B cell (primary cell): Measurements from ENCODE around the gene ESR2. TPM values are rescaled to one million over a fixed set of nuclear protein-coding genes. Genes with fewer than 3 reads are reported as not detected.

Source experiments
- ATAC-seq: fragments of 200-7000 bp; cut with Tn5 transposase; one replicate; pipeline ENCODE4 v1.10.0; 2021; ENCODE audit warnings: low read depth, mild to moderate bottlenecking, moderate number of reproducible peaks, moderate library complexity
- CTCF ChIA-PET: fragments of 350-600 bp; sonication (Branson Sonifier 250); formaldehyde crosslinking; loops from one replicate; lab custom pipeline; 2021; ENCODE audit warnings: antibody characterized with exemption, inconsistent platforms; lab: Charles Lee
- POLR2A ChIA-PET: fragments of 350-600 bp; sonication (Branson Sonifier 250); formaldehyde crosslinking; loops from one replicate; lab custom pipeline; 2021; ENCODE audit warnings: antibody characterized with exemption; lab: Charles Lee
- DNase-seq: peaks from one replicate; pipeline ENCODE4 v3.0.0; 2013
- H2AFZ ChIP-seq: 2 replicates; pipeline ENCODE4 v1.6.1; 2012; ENCODE audit warnings: mild to moderate bottlenecking, low read depth, low read length; ENCODE audit not compliant: insufficient read depth, poor library complexity, severe bottlenecking
- H3K27ac ChIP-seq, 2 donors: 1 replicate in 1 of 2; 2 replicates in 1 of 2; pipeline ENCODE4 v1.5.1; 2012 to 2013; ENCODE audit warnings: low read length in 2 of 2, mild to moderate bottlenecking in 2 of 2, moderate library complexity in 1 of 2
- H3K27me3 ChIP-seq, 4 experiments: fragments of 200-600 bp in 1 of 4; sonication (generic) in 1 of 4; replicated peaks in 1 of 4; 1 replicate in 2 of 4; 2 replicates in 2 of 4; pipeline versions ENCODE4 v1.6.1 to v1.7.0; 2013 to 2016; ENCODE audit warnings: low read length in 3 of 4, mild to moderate bottlenecking in 2 of 4, mixed read lengths in 1 of 4, moderate library complexity in 1 of 4; ENCODE audit not compliant: insufficient read depth in 4 of 4, control insufficient read depth in 3 of 4; ENCODE audit errors: control extremely low read depth in 1 of 4
- H3K36me3 ChIP-seq, 2 experiments: replicated peaks in 1 of 2; 1 replicate in 1 of 2; 2 replicates in 1 of 2; pipeline versions ENCODE4 v1.6.1 to v1.7.1; 2013; ENCODE audit warnings: low read length in 1 of 2; ENCODE audit not compliant: insufficient read depth in 2 of 2, control insufficient read depth in 1 of 2; ENCODE audit errors: control extremely low read depth in 1 of 2, extremely low read depth in 1 of 2
- H3K4me1 ChIP-seq, 2 donors: fragments of 200-600 bp in 1 of 2; sonication (generic) in 1 of 2; 1 replicate in 1 of 2; 2 replicates in 1 of 2; pipeline versions ENCODE4 v1.5.1 to v1.6.1; 2013 to 2017; ENCODE audit warnings: low read length in 2 of 2; ENCODE audit not compliant: control insufficient read depth in 2 of 2, insufficient read depth in 2 of 2
- H3K4me2 ChIP-seq: replicated peaks from 2 replicates; pipeline ENCODE3; 2012; ENCODE audit warnings: mild to moderate bottlenecking, low read depth, low read length; ENCODE audit not compliant: poor library complexity, severe bottlenecking
- H3K4me3 ChIP-seq, 5 experiments: fragments of 200-600 bp in 1 of 5; sonication (generic) in 1 of 5; 1 replicate in 3 of 5; 2 replicates in 2 of 5; pipeline versions ENCODE4 v1.5.1 to v1.7.0; 2011 to 2016; ENCODE audit warnings: low read length in 4 of 5, mild to moderate bottlenecking in 4 of 5, low read depth in 2 of 5, control low read depth in 1 of 5, moderate library complexity in 1 of 5; ENCODE audit not compliant: insufficient read depth in 1 of 5; ENCODE audit errors: control extremely low read depth in 1 of 5, extremely low read depth in 1 of 5
- H3K79me2 ChIP-seq: fragments of 200-600 bp; sonication (generic); one replicate; pipeline ENCODE4 v1.6.0; 2016; ENCODE audit warnings: low read length; ENCODE audit not compliant: control insufficient read depth, insufficient read depth
- H3K9ac ChIP-seq: fragments of 200-600 bp; sonication (generic); 2 replicates; pipeline ENCODE4 v1.6.1; 2017; ENCODE audit warnings: mild to moderate bottlenecking, low read length, moderate library complexity
- H3K9me3 ChIP-seq, 3 donors: one replicate each; pipeline versions ENCODE4 v1.6.1 to v1.7.1; 2013; ENCODE audit warnings: low read length in 2 of 3; ENCODE audit not compliant: control insufficient read depth in 2 of 3, insufficient read depth in 1 of 3; ENCODE audit errors: control extremely low read depth in 1 of 3
- H4K20me1 ChIP-seq: 2 replicates; pipeline ENCODE4 v1.6.0; 2012; ENCODE audit warnings: mild to moderate bottlenecking, low read length; ENCODE audit not compliant: insufficient read depth, control insufficient read depth, poor library complexity, severe bottlenecking
- H3K27ac Mint-ChIP-seq: one replicate; pipeline ENCODE4 v1.8.0; 2021; ENCODE audit warnings: mixed read lengths
- H3K27me3 Mint-ChIP-seq: one replicate; pipeline ENCODE4 v1.8.0; 2021; ENCODE audit warnings: mixed read lengths
- H3K4me1 Mint-ChIP-seq: one replicate; pipeline ENCODE4 v1.8.0; 2021; ENCODE audit warnings: mixed read lengths
- H3K4me3 Mint-ChIP-seq: one replicate; pipeline ENCODE4 v1.8.0; 2021; ENCODE audit warnings: mixed read lengths
- H3K9me3 Mint-ChIP-seq: one replicate; pipeline ENCODE4 v1.8.0; 2022; ENCODE audit warnings: mixed read lengths; ENCODE audit not compliant: insufficient read depth
- EZH2 ChIP-seq: IDR thresholded peaks from 2 replicates; pipeline ENCODE4 v1.6.1; 2012; ENCODE audit warnings: borderline replicate concordance, low read depth, mild to moderate bottlenecking, moderate library complexity, low read length; ENCODE audit not compliant: insufficient read depth, poor library complexity, severe bottlenecking
- WGBS: methylation state at CpG from one replicate; pipeline ENCODE4 v1.1.5; 2013; ENCODE audit warnings: missing lambda C conversion rate; ENCODE audit not compliant: insufficient coverage; 5-methylcytosine and 5-hydroxymethylcytosine counted together
- intact Hi-C: fragments of 100-400 bp; cut with micrococcal nuclease; formaldehyde crosslinking; loops from one replicate; pipeline ENCODE4 v1.10.0; 2022
- polyA plus RNA-seq: library from polyadenylated mRNA; depleted of rRNA; stranded (reverse); fragments of >200 nt; gene quantifications from 2 replicates; pipeline ENCODE4 v1.2.3, GENCODE V29; 2012
- total RNA-seq, 2 donors: library from RNA; stranded (reverse); fragments of 120-200 nt in 1 of 2; gene quantifications; 1 replicate in 1 of 2; 2 replicates in 1 of 2; pipeline versions ENCODE4 v1.2.3 to v1.2.4, GENCODE V29; 2013 to 2022
- TF ChIP-seq, protein P1 (sequence below): fragments of 200-600 bp; IDR thresholded peaks from one replicate; pipeline ENCODE4 v1.8.0; 2022; ENCODE audit warnings: antibody characterized with exemption, mild to moderate bottlenecking

ESR2 gene
- total and polyA plus RNA-seq, 2 donors (not counting 1 experiment from before 2014, with no cell fraction given), result 5.4 to 87.8 TPM

DNA sequence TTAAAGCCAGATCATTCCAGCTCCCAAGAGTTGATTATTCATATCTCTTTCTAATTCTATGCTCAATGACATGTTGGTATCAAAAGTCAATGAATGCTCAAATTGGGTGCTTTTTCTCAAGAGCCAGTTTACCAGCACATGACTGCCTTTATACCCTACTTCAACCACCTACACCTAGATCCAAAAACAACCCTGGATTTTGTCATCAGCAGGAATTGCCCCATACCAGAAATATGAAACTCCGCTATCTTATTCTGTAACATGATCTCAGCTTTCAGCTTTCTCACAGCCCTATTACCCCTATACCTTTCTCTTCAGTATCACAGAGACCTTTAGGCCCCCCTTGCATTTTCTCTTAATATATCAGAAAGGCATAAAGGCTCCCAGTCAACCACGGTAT lies 32.3 kb upstream of the ESR2 start:
- Histone ChIP-seq H3K9ac (no peak overlapping the region), H3K4me2 (no peak overlapping the region), H3K79me2 (no peaks in the 10 kb centered on the region), H3K4me3 (no peak overlapping the region), H3K27ac (no peak overlapping the region), H3K4me1 (no peaks in the 10 kb centered on the region), H2AFZ (no peak overlapping the region), H3K9me3 (no peaks in the 10 kb centered on the region), H3K27me3 (no peaks in the 10 kb centered on the region), H3K36me3 (no peaks in the 10 kb centered on the region), H4K20me1 (no peaks in the 10 kb centered on the region)
- no peak overlapping the region for H3K27ac Mint-ChIP-seq
- 94% methylated on average over 2 of the region's 2 CpGs for WGBS
- TF ChIP-seq, protein P1, sequence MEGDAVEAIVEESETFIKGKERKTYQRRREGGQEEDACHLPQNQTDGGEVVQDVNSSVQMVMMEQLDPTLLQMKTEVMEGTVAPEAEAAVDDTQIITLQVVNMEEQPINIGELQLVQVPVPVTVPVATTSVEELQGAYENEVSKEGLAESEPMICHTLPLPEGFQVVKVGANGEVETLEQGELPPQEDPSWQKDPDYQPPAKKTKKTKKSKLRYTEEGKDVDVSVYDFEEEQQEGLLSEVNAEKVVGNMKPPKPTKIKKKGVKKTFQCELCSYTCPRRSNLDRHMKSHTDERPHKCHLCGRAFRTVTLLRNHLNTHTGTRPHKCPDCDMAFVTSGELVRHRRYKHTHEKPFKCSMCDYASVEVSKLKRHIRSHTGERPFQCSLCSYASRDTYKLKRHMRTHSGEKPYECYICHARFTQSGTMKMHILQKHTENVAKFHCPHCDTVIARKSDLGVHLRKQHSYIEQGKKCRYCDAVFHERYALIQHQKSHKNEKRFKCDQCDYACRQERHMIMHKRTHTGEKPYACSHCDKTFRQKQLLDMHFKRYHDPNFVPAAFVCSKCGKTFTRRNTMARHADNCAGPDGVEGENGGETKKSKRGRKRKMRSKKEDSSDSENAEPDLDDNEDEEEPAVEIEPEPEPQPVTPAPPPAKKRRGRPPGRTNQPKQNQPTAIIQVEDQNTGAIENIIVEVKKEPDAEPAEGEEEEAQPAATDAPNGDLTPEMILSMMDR, result no peak
- TF ChIP-seq EZH2, result no peak
- no peak overlapping the region for H3K4me3 Mint-ChIP-seq
- ChIA-PET POLR2A (no interaction called here), CTCF (no interaction called here)
- intact Hi-C loops, result no loop called here
- no peak for DNase-seq
- no peak for ATAC-seq
- no peaks in the 10 kb centered on the region for H3K9me3 Mint-ChIP-seq
- H3K27me3 Mint-ChIP-seq, result no peaks in the 10 kb centered on the region
- no peaks in the 10 kb centered on the region for H3K4me1 Mint-ChIP-seq

DNA sequence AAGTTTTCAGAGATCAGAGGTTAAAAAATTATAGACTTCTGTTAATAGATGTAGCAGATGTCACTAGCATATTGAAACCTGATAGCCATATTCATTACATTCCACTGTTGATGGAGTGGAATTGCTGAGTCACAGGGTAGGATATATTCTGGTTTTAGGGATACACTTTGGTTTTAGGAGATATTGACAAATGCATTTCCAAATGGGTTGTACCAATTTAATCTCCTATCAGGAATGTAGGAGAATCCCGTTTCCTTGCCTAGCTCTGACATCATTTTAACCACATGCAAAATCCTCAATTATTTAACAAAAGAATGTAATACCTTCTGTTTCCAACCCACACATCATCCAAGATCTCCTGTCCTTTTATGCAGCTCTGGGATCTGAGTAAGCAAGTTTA lies 30.7 kb upstream of the ESR2 start:
- Histone ChIP-seq H2AFZ (no peak overlapping the region), H3K4me1 (no peaks in the 10 kb centered on the region), H3K4me3 (no peak overlapping the region), H4K20me1 (no peaks in the 10 kb centered on the region), H3K9me3 (no peaks in the 10 kb centered on the region), H3K4me2 (no peak overlapping the region), H3K36me3 (no peaks in the 10 kb centered on the region), H3K9ac (no peak overlapping the region), H3K27ac (no peak overlapping the region), H3K79me2 (no peaks in the 10 kb centered on the region), H3K27me3 (no peaks in the 10 kb centered on the region)
- WGBS, result no CpG with 5 or more reads among the region's 1 CpG
- ChIA-PET POLR2A (no interaction called here), CTCF (interaction anchor here (2.7 kb wide), 1 partner anchor 22 kb away, joined by 8 read pairs; no protein-coding TSS in a partner anchor)
- Mint-ChIP-seq H3K27ac (no peak overlapping the region), H3K27me3 (no peaks in the 10 kb centered on the region), H3K9me3 (no peaks in the 10 kb centered on the region), H3K4me3 (no peak overlapping the region), H3K4me1 (no peaks in the 10 kb centered on the region)
- TF ChIP-seq EZH2, result no peak
- TF ChIP-seq, protein P1, result no peak
- intact Hi-C loops, result no loop called here
- DNase-seq (no peak), ATAC-seq (no peak)
